ENCODE data around the gene OTOGL. TPM values are rescaled to one million over a fixed set of nuclear protein-coding genes. Genes with fewer than 3 reads are reported as not detected.

Gene OTOGL
- polyA plus RNA-seq, 3 donors: not detected

DNA sequence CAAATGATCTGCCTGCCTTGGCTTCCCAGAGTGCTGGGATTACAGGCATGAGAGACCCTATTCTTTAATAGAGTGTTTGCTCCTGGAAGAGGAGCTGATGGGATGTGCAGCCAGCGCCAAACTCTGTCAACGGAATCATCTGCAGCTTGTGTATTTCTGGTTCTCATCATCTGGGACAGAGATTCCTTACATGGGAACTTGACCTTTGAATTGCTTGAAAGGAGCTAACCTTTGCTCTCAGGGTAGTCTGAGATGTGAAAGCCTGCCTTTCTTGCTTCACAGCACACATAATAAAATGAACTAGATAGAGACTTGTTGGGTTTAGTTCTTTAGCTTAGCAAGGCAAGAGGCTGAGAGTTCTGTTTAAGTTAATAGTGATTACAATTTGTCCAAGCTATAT, 120.0 kb downstream of the OTOGL start:
- no peaks in the 10 kb centered on the region for H3K36me3 Mint-ChIP-seq
- peaks cover 0 to 5% (median 0%) of the 10 kb centered on the region in 7 donors for H3K9me3 Mint-ChIP-seq
- no peaks in the 10 kb centered on the region for H3K4me1 Mint-ChIP-seq
- H3K9me3 ChIP-seq (replicated peaks in 1 of 2; ENCODE audit: control insufficient read depth in 1 of 2, insufficient read depth in 1 of 2, low read length in 2 of 2): no peaks in the 10 kb centered on the region
- H3K9ac ChIP-seq (ENCODE audit: insufficient read depth, low read length, poor library complexity, severe bottlenecking): no peak overlapping the region
- no peak overlapping the region for H3K4me3 ChIP-seq (replicated peaks in 1 of 3; ENCODE audit: low read depth in 2 of 3, low read length in 3 of 3)
- 100% methylated on average over 2 of the region's 2 CpGs for WGBS (ENCODE audit: insufficient coverage)
- TF ChIP-seq, protein P1, sequence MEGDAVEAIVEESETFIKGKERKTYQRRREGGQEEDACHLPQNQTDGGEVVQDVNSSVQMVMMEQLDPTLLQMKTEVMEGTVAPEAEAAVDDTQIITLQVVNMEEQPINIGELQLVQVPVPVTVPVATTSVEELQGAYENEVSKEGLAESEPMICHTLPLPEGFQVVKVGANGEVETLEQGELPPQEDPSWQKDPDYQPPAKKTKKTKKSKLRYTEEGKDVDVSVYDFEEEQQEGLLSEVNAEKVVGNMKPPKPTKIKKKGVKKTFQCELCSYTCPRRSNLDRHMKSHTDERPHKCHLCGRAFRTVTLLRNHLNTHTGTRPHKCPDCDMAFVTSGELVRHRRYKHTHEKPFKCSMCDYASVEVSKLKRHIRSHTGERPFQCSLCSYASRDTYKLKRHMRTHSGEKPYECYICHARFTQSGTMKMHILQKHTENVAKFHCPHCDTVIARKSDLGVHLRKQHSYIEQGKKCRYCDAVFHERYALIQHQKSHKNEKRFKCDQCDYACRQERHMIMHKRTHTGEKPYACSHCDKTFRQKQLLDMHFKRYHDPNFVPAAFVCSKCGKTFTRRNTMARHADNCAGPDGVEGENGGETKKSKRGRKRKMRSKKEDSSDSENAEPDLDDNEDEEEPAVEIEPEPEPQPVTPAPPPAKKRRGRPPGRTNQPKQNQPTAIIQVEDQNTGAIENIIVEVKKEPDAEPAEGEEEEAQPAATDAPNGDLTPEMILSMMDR (IDR thresholded peaks at IDR 0.05): no peak
- no peak for DNase-seq
- H3K27me3 ChIP-seq (ENCODE audit: control insufficient read depth in 2 of 2, insufficient read depth in 2 of 2, low read length in 2 of 2): no peaks in the 10 kb centered on the region
- H3K27me3 Mint-ChIP-seq (ENCODE audit: low read depth in 3 of 3): peaks cover 0 to 3% (median 3%) of the 10 kb centered on the region in 3 donors
- intact Hi-C loops (cut with micrococcal nuclease): no loop called here
- no peak overlapping the region for H2AFZ ChIP-seq (ENCODE audit: insufficient read depth, low read depth, low read length, poor library complexity, severe bottlenecking)
- H3K4me3 Mint-ChIP-seq: no peak overlapping the region
- H4K20me1 ChIP-seq (ENCODE audit: insufficient read depth, low read length): no peaks in the 10 kb centered on the region
- H3K79me2 ChIP-seq (ENCODE audit: insufficient read depth, low read length): no peaks in the 10 kb centered on the region
- no peak overlapping the region for H3K27ac ChIP-seq (ENCODE audit: low read depth in 1 of 2, low read length in 2 of 2)
- H3K4me1 ChIP-seq (ENCODE audit: control insufficient read depth in 1 of 2, insufficient read depth in 2 of 2, low read length in 2 of 2): no peaks in the 10 kb centered on the region
- no peak overlapping the region for H3K4me2 ChIP-seq (replicated peaks; ENCODE audit: extremely low read depth, low read length, poor library complexity, severe bottlenecking)
- H3K27ac Mint-ChIP-seq: no peak overlapping the region
- H3K36me3 ChIP-seq (replicated peaks in 1 of 2; ENCODE audit: control insufficient read depth in 1 of 2, insufficient read depth in 2 of 2, low read length in 2 of 2): no peaks in the 10 kb centered on the region

DNA sequence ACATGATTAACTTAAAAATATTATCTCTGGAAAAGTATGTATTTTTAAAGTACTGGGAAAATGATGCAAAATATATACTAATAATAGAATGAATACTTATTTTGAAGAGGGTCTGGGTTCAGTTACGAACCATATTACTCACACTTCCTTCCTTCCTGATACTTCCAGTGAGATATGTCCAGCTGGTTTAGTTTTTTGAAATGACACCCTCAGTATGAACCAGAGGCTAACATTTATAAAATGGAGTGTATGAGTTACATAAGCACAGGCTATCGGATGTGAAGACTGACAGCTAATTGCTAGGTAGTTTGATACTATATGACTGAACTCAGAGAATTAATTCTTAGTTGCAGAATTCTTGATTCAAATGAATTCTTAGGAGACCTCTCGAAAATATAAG, 122.9 kb downstream of the OTOGL start:
- H3K9me3 ChIP-seq (replicated peaks in 1 of 2; ENCODE audit: control insufficient read depth in 1 of 2, insufficient read depth in 1 of 2, low read length in 2 of 2): no peaks in the 10 kb centered on the region
- WGBS (ENCODE audit: insufficient coverage): no CpG with 5 or more reads among the region's 3 CpGs
- no peaks in the 10 kb centered on the region for H3K79me2 ChIP-seq (ENCODE audit: insufficient read depth, low read length)
- Mint-ChIP-seq H3K4me1 (peaks cover 5% of the 10 kb centered on the region), H3K36me3 (no peaks in the 10 kb centered on the region), H3K4me3 (no peak overlapping the region), H3K9me3 (peaks cover 0 to 5% (median 0%) of the 10 kb centered on the region in 7 donors), H3K27me3 (ENCODE audit: low read depth in 3 of 3) (peaks cover 0 to 3% (median 3%) of the 10 kb centered on the region in 3 donors), H3K27ac (no peak overlapping the region)
- no peak overlapping the region for H2AFZ ChIP-seq (ENCODE audit: insufficient read depth, low read depth, low read length, poor library complexity, severe bottlenecking)
- H3K36me3 ChIP-seq (replicated peaks in 1 of 2; ENCODE audit: control insufficient read depth in 1 of 2, insufficient read depth in 2 of 2, low read length in 2 of 2): no peaks in the 10 kb centered on the region
- intact Hi-C loops (cut with micrococcal nuclease): no loop called here
- no peak overlapping the region for H3K9ac ChIP-seq (ENCODE audit: insufficient read depth, low read length, poor library complexity, severe bottlenecking)
- TF ChIP-seq, protein P1 (IDR thresholded peaks at IDR 0.05): no peak
- H3K4me3 ChIP-seq (replicated peaks in 1 of 3; ENCODE audit: low read depth in 2 of 3, low read length in 3 of 3): no peak overlapping the region
- H3K27me3 ChIP-seq (ENCODE audit: control insufficient read depth in 2 of 2, insufficient read depth in 2 of 2, low read length in 2 of 2): no peaks in the 10 kb centered on the region
- no peaks in the 10 kb centered on the region for H4K20me1 ChIP-seq (ENCODE audit: insufficient read depth, low read length)
- no peak overlapping the region for H3K27ac ChIP-seq (ENCODE audit: low read depth in 1 of 2, low read length in 2 of 2)
- no peak overlapping the region for H3K4me2 ChIP-seq (replicated peaks; ENCODE audit: extremely low read depth, low read length, poor library complexity, severe bottlenecking)
- no peak for DNase-seq
- no peaks in the 10 kb centered on the region for H3K4me1 ChIP-seq (ENCODE audit: control insufficient read depth in 1 of 2, insufficient read depth in 2 of 2, low read length in 2 of 2)
